CD4-positive, CD25-positive, alpha-beta regulatory T cell (primary cell): ENCODE measurements around the gene TXLNG. TPM values are rescaled to one million over a fixed set of nuclear protein-coding genes. Genes with fewer than 3 reads are reported as not detected.

ENCODE experiments used
- ATAC-seq, 2 donors: fragments of 150-1000 bp; cut with Tn5 transposase; one replicate each; pipeline ENCODE4 v1.10.0; 2021; ENCODE audit warnings: low read depth in 2 of 2, moderate number of reproducible peaks in 2 of 2, moderate library complexity in 1 of 2
- DNase-seq, 3 donors: peaks; one replicate each; pipeline versions ENCODE4 v3.0.0 to v3.0.0-alpha.2; 2012 to 2022; ENCODE audit warnings: mixed read lengths in 1 of 3
- H3K27ac ChIP-seq: one replicate; pipeline ENCODE4 v1.7.0; 2013; ENCODE audit warnings: mild to moderate bottlenecking, low read length; ENCODE audit not compliant: insufficient read depth, poor library complexity, severe bottlenecking
- H3K27me3 ChIP-seq: one replicate; pipeline ENCODE4 v1.7.0; 2013; ENCODE audit warnings: low read length; ENCODE audit not compliant: control insufficient read depth, insufficient read depth
- H3K36me3 ChIP-seq: one replicate; pipeline ENCODE4 v1.7.0; 2013; ENCODE audit warnings: mild to moderate bottlenecking, low read length, moderate library complexity; ENCODE audit not compliant: control insufficient read depth, insufficient read depth
- H3K4me1 ChIP-seq: 2 replicates; pipeline ENCODE4 v1.7.0; 2013; ENCODE audit warnings: mild to moderate bottlenecking, low read length; ENCODE audit not compliant: insufficient read depth, control insufficient read depth, poor library complexity, severe bottlenecking
- H3K4me3 ChIP-seq: one replicate; pipeline ENCODE4 v1.7.0; 2013; ENCODE audit warnings: low read depth, mild to moderate bottlenecking, low read length, moderate library complexity
- H3K9me3 ChIP-seq, 2 experiments: 1 replicate in 1 of 2; 2 replicates in 1 of 2; pipeline ENCODE4 v1.7.0; 2013; ENCODE audit warnings: low read length in 2 of 2, mild to moderate bottlenecking in 1 of 2, moderate library complexity in 1 of 2; ENCODE audit not compliant: control insufficient read depth in 2 of 2
- H3K27ac Mint-ChIP-seq, 3 donors: one replicate each; pipeline ENCODE4 v1.8.0; 2020 to 2022; ENCODE audit warnings: mild to moderate bottlenecking in 3 of 3, mixed read lengths in 3 of 3, moderate library complexity in 2 of 3
- H3K27me3 Mint-ChIP-seq: one replicate; pipeline ENCODE4 v1.8.0; 2022; ENCODE audit warnings: mild to moderate bottlenecking, mixed read lengths
- H3K36me3 Mint-ChIP-seq: one replicate; pipeline ENCODE4 v1.8.0; 2020; ENCODE audit warnings: mixed read lengths
- H3K4me1 Mint-ChIP-seq, 4 donors: one replicate each; pipeline ENCODE4 v1.8.0; 2020 to 2022; ENCODE audit warnings: mixed read lengths in 4 of 4, mild to moderate bottlenecking in 1 of 4
- H3K4me3 Mint-ChIP-seq, 4 donors: one replicate each; pipeline ENCODE4 v1.8.0; 2020 to 2022; ENCODE audit warnings: mild to moderate bottlenecking in 4 of 4, mixed read lengths in 4 of 4, moderate library complexity in 3 of 4
- H3K9me3 Mint-ChIP-seq, 7 donors: one replicate each; pipeline ENCODE4 v1.8.0; 2020 to 2022; ENCODE audit warnings: mixed read lengths in 7 of 7, mild to moderate bottlenecking in 3 of 7, moderate library complexity in 2 of 7
- polyA plus RNA-seq, 4 donors: library from polyadenylated mRNA; unstranded; fragments of 300-500 nt; fragmentation: Illumina TruSeq; gene quantifications; one replicate each; pipeline ENCODE4 v1.2.3, GENCODE V29; 2021
- total RNA-seq: library from RNA; stranded (reverse); gene quantifications from one replicate; pipeline ENCODE4 v1.2.3, GENCODE V29; 2022

The TXLNG gene
- total and polyA plus RNA-seq, 5 donors from 2014 or later, result 8.4 to 32.2 (median 21.6) TPM

DNA sequence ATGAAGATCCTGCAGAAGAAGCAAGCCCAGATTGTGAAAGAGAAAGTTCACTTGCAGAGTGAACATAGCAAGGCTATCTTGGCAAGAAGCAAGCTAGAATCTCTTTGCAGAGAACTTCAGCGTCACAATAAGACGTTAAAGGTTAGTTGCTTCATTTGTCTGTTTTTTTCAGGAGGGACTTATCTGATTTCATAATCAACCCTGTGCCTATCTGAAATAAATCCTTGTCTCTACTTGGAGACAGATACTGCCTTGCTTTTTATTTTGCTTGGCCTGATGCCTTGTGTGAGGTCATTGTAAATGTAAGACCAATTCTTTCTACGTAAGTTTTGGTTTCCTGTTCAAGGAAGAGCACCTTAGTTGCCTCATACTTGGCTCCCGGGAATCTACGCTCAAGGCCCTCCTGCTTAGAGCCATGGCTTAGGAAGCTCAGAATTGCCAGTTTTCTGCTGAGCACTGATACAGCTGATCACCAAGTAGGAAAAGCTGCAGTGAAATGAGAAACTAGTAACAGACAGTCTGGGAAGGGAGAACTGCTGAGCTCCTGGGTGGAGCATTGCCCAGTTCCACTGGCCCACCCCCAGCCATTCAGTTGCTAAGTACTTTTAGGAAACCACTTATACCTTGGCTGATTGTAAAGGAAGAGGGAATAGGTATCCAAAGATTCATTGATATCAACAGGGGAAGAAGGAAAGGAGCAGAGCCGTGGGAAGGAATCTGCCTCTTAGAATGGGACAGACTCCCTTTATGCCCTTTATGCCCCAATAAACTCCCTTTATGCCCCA, 42.0 kb downstream of the TXLNG start:
- Histone ChIP-seq H3K27ac (no peak overlapping the region), H3K4me3 (no peak overlapping the region), H3K9me3 (no peaks in the 10 kb centered on the region), H3K4me1 (no peaks in the 10 kb centered on the region), H3K36me3 (peaks cover 30% of the 10 kb centered on the region), H3K27me3 (no peaks in the 10 kb centered on the region)
- Mint-ChIP-seq H3K27ac (peak overlapping the region in 1 of 3 donors; percentile 77), H3K27me3 (no peaks in the 10 kb centered on the region), H3K4me1 (peaks cover 0 to 10% (median 0%) of the 10 kb centered on the region in 4 donors), H3K36me3 (peaks cover 47% of the 10 kb centered on the region), H3K4me3 (no peak overlapping the region), H3K9me3 (peaks cover 0 to 1% (median 0%) of the 10 kb centered on the region in 7 donors)
- DNase-seq (no peak), ATAC-seq (no peak)

DNA sequence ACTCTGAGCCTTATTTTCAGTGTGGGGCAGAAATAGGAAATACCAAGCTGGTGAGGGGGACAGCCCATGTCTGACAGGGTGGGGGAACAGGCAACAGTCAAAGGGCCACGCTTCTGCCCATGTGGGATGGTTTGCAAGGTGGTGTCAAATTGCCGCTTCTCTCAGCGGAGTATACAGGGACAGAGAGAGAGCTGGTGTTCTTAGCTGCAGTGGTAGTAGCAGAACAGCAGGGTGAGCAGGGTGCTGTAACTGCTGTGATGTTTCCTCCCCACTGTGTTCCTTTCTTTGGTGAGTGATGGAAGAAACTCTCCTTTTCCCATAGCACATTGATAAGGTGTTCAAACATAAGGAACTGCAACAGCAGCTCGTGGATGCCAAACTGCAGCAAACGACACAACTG, 46.0 kb downstream of the TXLNG start:
- Mint-ChIP-seq H3K36me3 (peaks cover 53% of the 10 kb centered on the region), H3K4me1 (peaks cover 0 to 5% (median 2%) of the 10 kb centered on the region in 4 donors), H3K27me3 (no peaks in the 10 kb centered on the region), H3K4me3 (no peak overlapping the region), H3K27ac (no peak overlapping the region), H3K9me3 (peaks cover 0 to 1% (median 0%) of the 10 kb centered on the region in 7 donors)
- Histone ChIP-seq H3K9me3 (no peaks in the 10 kb centered on the region), H3K36me3 (peaks cover 36% of the 10 kb centered on the region), H3K27ac (no peak overlapping the region), H3K4me1 (no peaks in the 10 kb centered on the region), H3K27me3 (no peaks in the 10 kb centered on the region), H3K4me3 (no peak overlapping the region)
- ATAC-seq (no peak), DNase-seq (no peak)

DNA sequence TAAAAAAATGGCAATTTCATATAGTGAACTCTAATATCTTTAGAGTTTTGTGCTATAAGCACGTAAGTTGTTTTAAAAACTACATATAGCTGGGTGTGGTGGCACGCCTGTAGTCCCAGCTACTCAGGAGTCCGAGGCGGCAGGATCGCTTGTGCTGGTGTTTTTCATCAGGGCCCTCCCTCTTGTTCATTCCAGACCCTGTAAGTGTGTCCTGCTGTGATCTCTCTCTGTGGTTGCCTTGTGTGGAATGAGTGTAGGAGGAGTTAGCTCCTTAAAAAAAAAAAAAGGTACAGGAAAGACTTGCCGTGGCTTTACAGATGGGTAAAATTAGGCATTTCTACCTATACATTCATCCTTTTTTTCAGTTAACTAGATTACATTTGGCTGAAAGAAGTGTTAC, 48.5 kb downstream of the TXLNG start:
- peaks cover 0 to 2% (median 1%) of the 10 kb centered on the region in 4 donors for H3K4me1 Mint-ChIP-seq
- Histone ChIP-seq H3K4me1 (no peaks in the 10 kb centered on the region), H3K4me3 (no peak overlapping the region), H3K27ac (no peak overlapping the region), H3K27me3 (no peaks in the 10 kb centered on the region), H3K9me3 (no peaks in the 10 kb centered on the region), H3K36me3 (peaks cover 46% of the 10 kb centered on the region)
- peak overlapping the region in 1 of 3 donors; percentile 17 for H3K27ac Mint-ChIP-seq
- peaks cover 54% of the 10 kb centered on the region for H3K36me3 Mint-ChIP-seq
- H3K27me3 Mint-ChIP-seq, result no peaks in the 10 kb centered on the region
- H3K4me3 Mint-ChIP-seq, result no peak overlapping the region
- DNase-seq (no peak), ATAC-seq (no peak)
- no peaks in the 10 kb centered on the region for H3K9me3 Mint-ChIP-seq

DNA sequence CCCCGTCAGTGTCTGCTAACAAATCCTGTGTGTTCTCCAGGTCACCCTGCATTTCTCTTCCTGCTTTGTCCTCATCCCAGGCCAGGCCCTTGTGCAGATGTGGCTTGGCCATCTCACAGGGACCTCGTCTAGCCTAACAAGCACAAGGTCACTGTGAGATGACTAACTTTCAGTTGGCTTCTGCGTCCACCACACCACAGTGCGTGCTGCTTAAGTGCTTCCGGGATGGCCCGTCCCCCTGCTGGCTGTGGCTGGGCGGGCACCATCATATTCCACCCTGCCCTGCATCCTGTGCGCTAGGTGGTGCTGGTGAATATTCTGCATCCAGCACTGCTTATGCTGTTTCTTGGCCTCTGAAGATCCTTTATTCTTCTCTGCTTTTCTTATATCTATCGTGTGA, 50.1 kb downstream of the TXLNG start:
- ATAC-seq, result peak; percentile 24 to 52

DNA sequence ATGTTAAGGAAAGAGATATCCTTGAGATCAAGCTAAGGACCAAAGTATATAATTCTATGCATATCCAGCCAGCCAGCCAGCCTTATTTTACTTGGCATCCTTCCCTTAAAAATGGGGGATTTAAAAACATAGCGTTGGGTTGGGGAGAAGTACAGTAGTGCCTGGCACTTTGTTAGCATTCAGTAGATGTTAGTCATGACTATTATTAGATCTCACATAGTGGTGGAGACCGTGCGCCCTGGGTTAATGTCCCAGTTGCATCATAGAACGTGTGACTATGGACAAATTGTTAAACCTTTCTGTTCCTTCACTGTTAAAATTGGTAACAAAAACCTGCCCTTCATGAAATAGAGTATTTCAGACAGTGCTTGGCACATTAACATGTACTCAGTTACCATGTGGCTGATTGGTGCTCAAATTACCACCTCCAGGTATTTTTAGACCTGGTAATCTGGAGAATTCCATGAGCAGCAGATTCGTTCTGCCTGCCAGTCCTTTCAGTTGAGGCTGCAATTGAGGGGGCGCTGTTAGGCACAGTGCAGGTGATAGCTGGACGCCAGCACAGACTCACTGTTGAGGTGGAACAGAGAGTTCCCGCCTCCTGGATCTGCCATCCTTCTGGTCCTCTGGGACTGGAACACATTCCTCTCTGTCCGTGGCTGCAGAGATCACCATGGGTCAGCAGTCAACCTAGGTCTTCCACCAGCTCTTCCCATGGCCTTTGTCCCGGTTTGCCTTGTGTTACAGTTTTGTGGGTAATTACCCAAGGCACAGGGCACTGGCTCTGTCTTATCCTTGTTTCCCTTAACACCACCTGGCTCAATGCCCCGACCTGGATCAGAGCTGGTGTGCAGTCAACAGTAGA, 52.2 kb downstream of the TXLNG start:
- Mint-ChIP-seq H3K9me3 (no peaks in the 10 kb centered on the region), H3K36me3 (peaks cover 61% of the 10 kb centered on the region), H3K27me3 (no peaks in the 10 kb centered on the region), H3K27ac (peak overlapping the region in 1 of 3 donors; percentile 26), H3K4me1 (peaks cover 0 to 2% (median 1%) of the 10 kb centered on the region in 4 donors), H3K4me3 (no peak overlapping the region)
- Histone ChIP-seq H3K27me3 (no peaks in the 10 kb centered on the region), H3K4me3 (no peak overlapping the region), H3K4me1 (no peaks in the 10 kb centered on the region), H3K9me3 (no peaks in the 10 kb centered on the region), H3K36me3 (peaks cover 51% of the 10 kb centered on the region), H3K27ac (no peak overlapping the region)
- ATAC-seq (no peak), DNase-seq (no peak)

More for the DNA sequence above, 50.1 kb downstream of the TXLNG start:
- Mint-ChIP-seq H3K27me3 (no peaks in the 10 kb centered on the region), H3K36me3 (peaks cover 57% of the 10 kb centered on the region), H3K4me3 (peak overlapping the region in 1 of 4 donors; percentile 53), H3K9me3 (no peaks in the 10 kb centered on the region), H3K4me1 (peaks cover 0 to 2% (median 1%) of the 10 kb centered on the region in 4 donors), H3K27ac (peak overlapping the region in 1 of 3 donors; percentile 25)
- DNase-seq, result peak in 1 of 3 donors; percentile 16
- no peak overlapping the region for H3K27ac ChIP-seq
- H3K4me1 ChIP-seq, result no peaks in the 10 kb centered on the region
- no peaks in the 10 kb centered on the region for H3K27me3 ChIP-seq
- H3K36me3 ChIP-seq, result peaks cover 55% of the 10 kb centered on the region
- H3K4me3 ChIP-seq, result no peak overlapping the region
- no peaks in the 10 kb centered on the region for H3K9me3 ChIP-seq

DNA sequence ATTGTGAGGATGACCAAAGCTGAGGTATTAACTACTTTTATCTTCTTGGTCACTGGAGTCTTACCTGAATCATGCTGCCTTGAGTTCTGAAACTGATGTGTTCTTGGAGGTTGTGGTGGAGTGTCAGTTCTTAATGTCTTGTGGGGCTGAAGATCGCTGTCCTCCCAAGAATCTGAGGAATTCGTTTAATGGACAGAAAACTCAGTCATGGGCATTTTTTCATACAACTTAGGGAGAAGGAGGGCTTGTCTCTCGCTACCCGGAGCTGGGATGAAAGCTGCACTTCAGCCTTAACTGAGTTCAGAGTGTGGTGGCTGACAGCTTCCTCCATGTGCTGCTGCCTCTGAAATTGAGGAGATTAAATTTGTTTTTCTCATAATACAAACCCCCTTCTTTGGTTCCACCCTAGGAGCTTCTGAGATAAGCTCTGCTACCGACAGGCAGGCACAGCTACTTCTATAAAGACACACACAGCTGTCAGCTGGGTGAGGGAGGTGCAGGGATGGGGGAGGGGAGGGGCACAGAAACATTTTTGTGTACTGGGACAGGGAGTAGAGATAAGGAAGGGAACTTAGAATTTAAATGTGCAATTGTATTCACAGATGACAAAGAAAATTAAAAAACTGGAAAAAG, 53.1 kb downstream of the TXLNG start:
- Mint-ChIP-seq H3K4me3 (no peak overlapping the region), H3K27ac (peak overlapping the region in 2 of 3 donors; percentile 11 to 26), H3K27me3 (no peaks in the 10 kb centered on the region), H3K36me3 (peaks cover 57% of the 10 kb centered on the region), H3K9me3 (no peaks in the 10 kb centered on the region), H3K4me1 (peaks cover 0 to 2% (median 1%) of the 10 kb centered on the region in 4 donors)
- DNase-seq (no peak), ATAC-seq (no peak)
- H3K27me3 ChIP-seq, result no peaks in the 10 kb centered on the region
- H3K4me1 ChIP-seq, result no peaks in the 10 kb centered on the region
- no peak overlapping the region for H3K27ac ChIP-seq
- peaks cover 54% of the 10 kb centered on the region for H3K36me3 ChIP-seq
- H3K4me3 ChIP-seq, result no peak overlapping the region
- H3K9me3 ChIP-seq, result no peaks in the 10 kb centered on the region

DNA sequence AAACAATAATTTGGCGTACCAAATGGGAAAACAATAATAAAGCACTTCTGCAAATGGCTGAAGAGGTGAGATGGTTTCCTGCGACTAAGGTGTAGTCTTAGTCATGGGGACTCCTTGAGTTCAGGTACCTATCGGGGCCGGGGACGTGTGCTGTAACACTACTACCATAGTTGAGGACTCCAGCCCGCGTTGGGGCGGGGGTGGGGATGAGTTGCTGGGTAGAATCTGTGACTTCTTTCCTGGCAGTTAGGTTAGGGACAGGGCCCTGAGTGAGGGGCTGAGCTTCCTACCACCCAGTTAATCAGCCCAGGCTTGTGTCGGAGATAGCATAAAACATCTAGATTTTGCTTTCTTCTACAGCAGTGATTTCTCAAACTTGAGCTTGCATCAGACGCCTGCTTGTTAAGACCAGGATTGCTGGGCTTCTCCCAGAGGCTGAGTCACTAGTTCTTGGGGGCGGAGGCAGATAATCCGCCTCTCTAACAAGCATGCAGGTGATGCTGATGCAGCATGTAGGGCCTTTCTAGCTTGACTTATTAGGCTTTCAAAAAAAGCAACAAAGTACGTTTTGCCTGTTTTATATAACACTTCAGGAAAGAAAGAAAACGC, 53.7 kb downstream of the TXLNG start:
- H3K36me3 Mint-ChIP-seq, result peaks cover 62% of the 10 kb centered on the region
- Histone ChIP-seq H3K4me3 (no peak overlapping the region), H3K36me3 (peaks cover 57% of the 10 kb centered on the region), H3K27me3 (no peaks in the 10 kb centered on the region), H3K9me3 (no peaks in the 10 kb centered on the region), H3K27ac (no peak overlapping the region), H3K4me1 (no peaks in the 10 kb centered on the region)
- no peaks in the 10 kb centered on the region for H3K9me3 Mint-ChIP-seq
- DNase-seq (no peak), ATAC-seq (no peak)
- H3K4me1 Mint-ChIP-seq, result peaks cover 0 to 5% (median 4%) of the 10 kb centered on the region in 4 donors
- H3K4me3 Mint-ChIP-seq, result no peak overlapping the region
- no peak overlapping the region for H3K27ac Mint-ChIP-seq
- no peaks in the 10 kb centered on the region for H3K27me3 Mint-ChIP-seq
